Keratinocyte (primary cell): Measurements from ENCODE around the gene PLXDC2. TPM values are rescaled to one million over a fixed set of nuclear protein-coding genes. Genes with fewer than 3 reads are reported as not detected.

ENCODE experiments used
- DNase-seq: peaks from one replicate; pipeline ENCODE4 v3.0.0-alpha.2; 2011; ENCODE audit warnings: low read depth, missing footprints, low spot score
- FAIRE-seq: peaks from 2 replicates; lab custom pipeline; 2011; peaks lifted over from hg19 to GRCh38; lab: Jason Lieb, UNC
- H2AFZ ChIP-seq: 2 replicates; pipeline ENCODE4 v1.6.0; 2012; ENCODE audit warnings: low read length, control low read depth, inconsistent platforms; ENCODE audit not compliant: control insufficient read depth
- H3K27ac ChIP-seq: 2 replicates; pipeline ENCODE4 v1.5.1; 2011; ENCODE audit warnings: low read length; ENCODE audit not compliant: control insufficient read depth, insufficient read depth
- H3K27me3 ChIP-seq: 3 replicates; pipeline ENCODE4 v1.6.0; 2011; ENCODE audit warnings: low read length; ENCODE audit not compliant: control insufficient read depth, insufficient read depth; ENCODE audit errors: extremely low read depth
- H3K36me3 ChIP-seq, 2 experiments: 2 replicates in 1 of 2; 3 replicates in 1 of 2; pipeline ENCODE4 v1.5.1; 2011; ENCODE audit warnings: low read length in 2 of 2, mild to moderate bottlenecking in 1 of 2; ENCODE audit not compliant: control insufficient read depth in 2 of 2, insufficient read depth in 2 of 2; ENCODE audit errors: extremely low read depth in 1 of 2
- H3K4me1 ChIP-seq: 3 replicates; pipeline ENCODE4 v1.5.1; 2011; ENCODE audit warnings: low read length; ENCODE audit not compliant: control insufficient read depth, insufficient read depth; ENCODE audit errors: extremely low read depth
- H3K4me2 ChIP-seq: 3 replicates; pipeline ENCODE4 v1.6.0; 2011; ENCODE audit warnings: low read depth, low read length; ENCODE audit not compliant: control insufficient read depth, insufficient read depth; ENCODE audit errors: extremely low read depth
- H3K4me3 ChIP-seq, 3 experiments: fragments of 200-600 bp in 1 of 3; sonication (generic) in 1 of 3; 2 replicates in 2 of 3; 3 replicates in 1 of 3; pipeline ENCODE4 v1.5.1; 2011 to 2016; ENCODE audit warnings: low read length in 3 of 3, mild to moderate bottlenecking in 3 of 3, control low read depth in 2 of 3, inconsistent platforms in 1 of 3, low read depth in 1 of 3, mixed read lengths in 1 of 3, mixed run types in 1 of 3, moderate library complexity in 1 of 3; ENCODE audit not compliant: control insufficient read depth in 2 of 3, insufficient read depth in 2 of 3; ENCODE audit errors: extremely low read depth in 1 of 3
- H3K79me2 ChIP-seq: 2 replicates; pipeline ENCODE4 v1.6.0; 2012; ENCODE audit warnings: low read length; ENCODE audit not compliant: control insufficient read depth, insufficient read depth
- H3K9ac ChIP-seq: 3 replicates; pipeline ENCODE4 v1.6.0; 2011; ENCODE audit warnings: low read length; ENCODE audit not compliant: control insufficient read depth, insufficient read depth; ENCODE audit errors: extremely low read depth
- H3K9me1 ChIP-seq: 3 replicates; pipeline ENCODE4 v1.6.0; 2011; ENCODE audit warnings: low read length; ENCODE audit not compliant: control insufficient read depth, insufficient read depth; ENCODE audit errors: extremely low read depth
- H3K9me3 ChIP-seq: 2 replicates; pipeline ENCODE4 v1.5.1; 2012; ENCODE audit warnings: low read depth, low read length; ENCODE audit not compliant: control insufficient read depth
- H4K20me1 ChIP-seq: 3 replicates; pipeline ENCODE4 v1.6.0; 2011; ENCODE audit warnings: low read length; ENCODE audit not compliant: control insufficient read depth, insufficient read depth; ENCODE audit errors: extremely low read depth
- CTCF ChIP-seq, 3 experiments: IDR thresholded peaks in 1 of 3; conservative IDR thresholded peaks in 1 of 3; optimal IDR thresholded peaks in 1 of 3; 2 replicates in 2 of 3; 3 replicates in 1 of 3; pipeline versions ENCODE3 to v1.5.1; 2011; ENCODE audit warnings: low read length in 3 of 3, mild to moderate bottlenecking in 3 of 3, moderate library complexity in 2 of 3, control low read depth in 1 of 3, inconsistent platforms in 1 of 3; ENCODE audit not compliant: insufficient read depth in 2 of 3; ENCODE audit errors: extremely low read depth in 1 of 3
- EZH2 ChIP-seq: IDR thresholded peaks from one replicate; pipeline ENCODE4 v1.6.1; 2012; ENCODE audit warnings: inconsistent platforms, mild to moderate bottlenecking, low read length, moderate library complexity
- dilution Hi-C: fragments of 300-500 bp; cut with MboI; formaldehyde crosslinking; loops from one replicate; pipeline ENCODE4 v1.7.0; 2020; ENCODE audit warnings: low sequenced_read_pairs; ENCODE audit not compliant: extremely low pct_ligation_motif_present
- polyA plus RNA-seq, 5 experiments: library from polyadenylated mRNA; depleted of rRNA in 3 of 5; stranded (reverse) in 3 of 5; stranded (forward) in 1 of 5; unstranded in 1 of 5; fragments of >200 nt; gene quantifications; 1 replicate in 1 of 5; 2 replicates in 3 of 5; 3 replicates in 1 of 5; pipeline versions ENCODE4 v1.2.1 to v1.2.3, GENCODE V29; 2011 to 2012; ENCODE audit warnings: missing spikeins in 2 of 5, low read depth in 1 of 5, low replicate concordance in 1 of 5

PLXDC2 gene
- polyA plus RNA-seq, 1 donor (not counting 4 experiments of a cell fraction or from before 2014, with no cell fraction given): 12.9 TPM

DNA sequence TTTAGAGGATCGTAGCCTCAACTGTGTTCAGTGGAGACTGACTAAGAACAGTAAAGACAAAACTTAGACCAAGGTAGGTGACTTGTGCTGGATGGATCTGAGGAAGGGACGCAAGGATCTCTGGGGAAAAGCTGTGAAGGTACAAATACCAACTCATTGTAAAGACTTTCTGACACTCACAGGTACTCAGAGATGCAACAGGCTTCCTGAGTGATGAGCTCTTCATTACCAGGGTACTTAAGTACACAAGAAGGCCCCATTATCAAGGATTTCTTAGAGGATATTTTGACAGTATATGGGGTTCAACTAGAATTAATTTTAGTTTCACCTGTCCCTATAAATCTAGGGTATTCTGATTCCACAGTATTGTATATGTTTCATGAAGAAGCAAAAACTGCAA is 440.7 kb downstream of the PLXDC2 start:
- no peak for TF ChIP-seq EZH2

DNA sequence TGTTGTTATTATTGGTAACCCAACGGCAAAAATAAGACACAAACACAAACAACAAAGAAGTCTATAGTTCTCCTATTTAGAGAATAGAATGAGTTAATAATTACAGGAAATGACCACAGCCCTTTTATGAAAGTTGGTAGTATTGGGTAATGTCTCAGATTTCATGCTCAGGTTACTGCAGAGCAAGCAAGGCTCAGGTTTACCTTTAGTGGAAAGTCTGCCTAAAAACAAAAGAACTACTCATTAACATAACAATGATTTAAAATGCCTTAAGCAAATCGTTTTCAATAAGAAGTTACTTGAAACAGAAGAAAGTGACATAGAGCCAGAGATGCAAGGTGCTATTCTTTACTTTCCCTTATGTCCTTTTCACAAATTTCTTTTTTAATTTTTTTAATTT is 441.2 kb downstream of the PLXDC2 start:
- no peaks in the 10 kb centered on the region for H3K9me3 ChIP-seq
- no peak for FAIRE-seq
- no peaks in the 10 kb centered on the region for H3K79me2 ChIP-seq
- no peaks in the 10 kb centered on the region for H3K36me3 ChIP-seq
- no peaks in the 10 kb centered on the region for H4K20me1 ChIP-seq
- no peak for DNase-seq
- H3K27ac ChIP-seq: no peak overlapping the region
- H2AFZ ChIP-seq: no peak overlapping the region
- TF ChIP-seq EZH2: no peak
- no peak for TF ChIP-seq CTCF (optimal IDR thresholded peaks at IDR 0.05 in 1 of 3, IDR thresholded peaks at IDR 0.05 in 1 of 3, conservative IDR thresholded peaks at IDR 0.05 in 1 of 3; ENCODE audit: extremely low read depth in 1 of 3, insufficient read depth in 2 of 3, low read length in 3 of 3)
- H3K9me1 ChIP-seq: no peaks in the 10 kb centered on the region
- H3K4me2 ChIP-seq: no peak overlapping the region
- dilution Hi-C loops: no loop called here
- no peak overlapping the region for H3K9ac ChIP-seq
- no peaks in the 10 kb centered on the region for H3K27me3 ChIP-seq
- no peaks in the 10 kb centered on the region for H3K4me1 ChIP-seq
- no peak overlapping the region for H3K4me3 ChIP-seq

More for the DNA sequence above, 440.7 kb downstream of the PLXDC2 start:
- Histone ChIP-seq H4K20me1 (no peaks in the 10 kb centered on the region), H3K4me2 (no peak overlapping the region), H2AFZ (no peak overlapping the region), H3K79me2 (no peaks in the 10 kb centered on the region), H3K9me1 (no peaks in the 10 kb centered on the region), H3K4me3 (no peak overlapping the region), H3K9ac (no peak overlapping the region), H3K36me3 (no peaks in the 10 kb centered on the region), H3K9me3 (no peaks in the 10 kb centered on the region), H3K4me1 (no peaks in the 10 kb centered on the region), H3K27me3 (no peaks in the 10 kb centered on the region), H3K27ac (no peak overlapping the region)
- FAIRE-seq (no peak), DNase-seq (no peak)
- dilution Hi-C loops: no loop called here

DNA sequence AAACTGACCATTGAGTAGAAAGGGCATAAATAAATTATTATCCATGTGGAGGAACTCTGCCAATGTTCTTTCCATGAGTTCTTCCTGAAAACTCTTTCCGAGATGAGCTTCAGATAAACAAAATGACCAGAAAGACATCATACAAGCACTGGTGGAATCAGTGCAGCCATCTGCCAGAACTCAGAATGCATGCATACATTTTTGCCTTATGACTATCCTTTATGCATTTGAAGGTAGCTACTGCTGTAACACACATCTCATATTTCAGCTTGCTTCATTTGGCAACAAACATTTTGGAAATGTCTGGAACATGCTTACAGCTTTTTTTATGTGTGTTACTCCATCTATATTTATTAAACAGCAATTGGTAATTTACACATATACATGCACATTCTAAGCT is 448.9 kb downstream of the PLXDC2 start:
- no peaks in the 10 kb centered on the region for H3K9me1 ChIP-seq
- no peak for DNase-seq
- no peaks in the 10 kb centered on the region for H3K4me1 ChIP-seq
- no peak overlapping the region for H3K27ac ChIP-seq
- no peaks in the 10 kb centered on the region for H3K79me2 ChIP-seq
- no peak for TF ChIP-seq CTCF (optimal IDR thresholded peaks at IDR 0.05 in 1 of 3, IDR thresholded peaks at IDR 0.05 in 1 of 3, conservative IDR thresholded peaks at IDR 0.05 in 1 of 3; ENCODE audit: extremely low read depth in 1 of 3, insufficient read depth in 2 of 3, low read length in 3 of 3)
- TF ChIP-seq EZH2: no peak
- dilution Hi-C loops: no loop called here
- H3K4me3 ChIP-seq: no peak overlapping the region
- no peak for FAIRE-seq
- no peak overlapping the region for H3K4me2 ChIP-seq
- no peaks in the 10 kb centered on the region for H3K9me3 ChIP-seq
- no peaks in the 10 kb centered on the region for H4K20me1 ChIP-seq
- no peaks in the 10 kb centered on the region for H3K36me3 ChIP-seq
- no peak overlapping the region for H3K9ac ChIP-seq
- no peak overlapping the region for H2AFZ ChIP-seq
- H3K27me3 ChIP-seq: no peaks in the 10 kb centered on the region
